ENCODE measurements around the gene CTNND2. TPM values are rescaled to one million over a fixed set of nuclear protein-coding genes. Genes with fewer than 3 reads are reported as not detected.

Gene CTNND2
- total and polyA plus RNA-seq, 10 of the 15 experiments (the other 5 are each of a cell fraction or from before 2014, with no cell fraction given): 0.02 to 0.16 (median 0.04) TPM; not detected in 7

DNA sequence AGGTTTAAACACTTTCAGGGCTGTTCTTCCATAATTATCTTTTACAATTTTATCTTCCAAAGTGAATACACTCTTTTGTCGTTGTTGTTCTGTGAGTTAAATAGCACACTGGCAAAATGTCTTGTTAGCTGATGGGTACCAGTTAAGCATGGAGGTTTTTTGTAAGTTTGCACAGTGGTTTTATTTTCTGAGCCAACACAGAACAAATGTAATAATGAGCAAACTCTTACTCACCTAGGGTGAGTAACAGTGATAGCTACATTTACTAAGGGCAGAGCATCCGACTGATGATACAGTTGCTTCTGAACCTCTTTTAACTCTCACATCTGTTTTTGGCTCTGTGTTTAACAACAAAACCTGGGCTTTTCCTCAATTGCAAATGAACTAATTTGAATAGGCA lies 103.2 kb downstream of the CTNND2 start (continued):
- TF ChIP-seq, protein P1, sequence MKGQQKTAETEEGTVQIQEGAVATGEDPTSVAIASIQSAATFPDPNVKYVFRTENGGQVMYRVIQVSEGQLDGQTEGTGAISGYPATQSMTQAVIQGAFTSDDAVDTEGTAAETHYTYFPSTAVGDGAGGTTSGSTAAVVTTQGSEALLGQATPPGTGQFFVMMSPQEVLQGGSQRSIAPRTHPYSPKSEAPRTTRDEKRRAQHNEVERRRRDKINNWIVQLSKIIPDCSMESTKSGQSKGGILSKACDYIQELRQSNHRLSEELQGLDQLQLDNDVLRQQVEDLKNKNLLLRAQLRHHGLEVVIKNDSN (IDR thresholded peaks at IDR 0.05; ENCODE audit: borderline replicate concordance, extremely low read length, insufficient read depth, low read depth, low read length): no peak

DNA sequence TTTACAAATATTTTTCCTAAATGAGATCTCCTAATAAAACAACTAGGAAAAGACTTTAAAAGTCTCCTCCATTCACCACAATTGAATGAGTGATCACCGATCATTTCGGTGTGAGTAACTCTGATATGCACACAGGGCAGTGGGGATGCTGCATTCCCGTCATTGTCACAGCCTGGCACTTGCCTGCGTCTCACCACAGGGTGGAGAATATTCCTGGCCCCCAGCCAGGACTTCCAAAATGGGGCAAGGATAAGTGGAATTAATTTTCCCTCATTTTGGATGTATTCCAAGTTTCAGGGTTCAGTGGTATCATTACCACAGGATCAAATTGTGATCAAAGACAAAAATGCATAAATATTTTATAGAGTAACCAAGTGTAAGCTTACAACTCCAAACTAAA lies 107.1 kb downstream of the CTNND2 start:
- Histone ChIP-seq H3K36me3 (ENCODE audit: control insufficient read depth in 2 of 2, insufficient read depth in 2 of 2, low read length in 1 of 2) (no peaks in the 10 kb centered on the region), H3K27me3 (replicated peaks in 1 of 2; ENCODE audit: control insufficient read depth in 2 of 2, insufficient read depth in 2 of 2, low read length in 1 of 2) (no peaks in the 10 kb centered on the region), H3K27ac (ENCODE audit: control insufficient read depth, insufficient read depth) (no peak overlapping the region), H3K9me3 (replicated peaks; ENCODE audit: control insufficient read depth, insufficient read depth, low read length) (no peaks in the 10 kb centered on the region), H3K4me1 (ENCODE audit: control insufficient read depth, insufficient read depth, low read length) (no peaks in the 10 kb centered on the region), H3K4me3 (no peak overlapping the region), H4K20me1 (ENCODE audit: control insufficient read depth, insufficient read depth) (no peaks in the 10 kb centered on the region), H2AFZ (ENCODE audit: control insufficient read depth, low read depth, low read length) (no peak overlapping the region), H3K9ac (ENCODE audit: control insufficient read depth, insufficient read depth, low read length) (no peak overlapping the region), H3K79me2 (ENCODE audit: control insufficient read depth, insufficient read depth, low read length) (no peaks in the 10 kb centered on the region), H3K4me2 (ENCODE audit: control insufficient read depth, insufficient read depth) (no peak overlapping the region)
- 23% methylated on average over 4 of the region's 4 CpGs for WGBS (ENCODE audit: insufficient coverage, insufficient replicate concordance, low lambda C conversion rate, missing lambda C conversion rate)
- intact Hi-C loops (cut with micrococcal nuclease; ENCODE audit: unreplicated experiment): no loop called here
- in situ Hi-C loops (cut with MboI): no loop called here
- ChIA-PET RAD21 (ENCODE audit: unreplicated experiment) (no interaction called here), CTCF (no interaction called here), SMC1A (ENCODE audit: uncharacterized antibody, unreplicated experiment) (no interaction called here), POLR2A (no interaction called here)
- ATAC-seq (no peak), DNase-seq (ENCODE audit: low read depth, low spot score) (no peak), FAIRE-seq (no peak)
- TF ChIP-seq, protein P2, sequence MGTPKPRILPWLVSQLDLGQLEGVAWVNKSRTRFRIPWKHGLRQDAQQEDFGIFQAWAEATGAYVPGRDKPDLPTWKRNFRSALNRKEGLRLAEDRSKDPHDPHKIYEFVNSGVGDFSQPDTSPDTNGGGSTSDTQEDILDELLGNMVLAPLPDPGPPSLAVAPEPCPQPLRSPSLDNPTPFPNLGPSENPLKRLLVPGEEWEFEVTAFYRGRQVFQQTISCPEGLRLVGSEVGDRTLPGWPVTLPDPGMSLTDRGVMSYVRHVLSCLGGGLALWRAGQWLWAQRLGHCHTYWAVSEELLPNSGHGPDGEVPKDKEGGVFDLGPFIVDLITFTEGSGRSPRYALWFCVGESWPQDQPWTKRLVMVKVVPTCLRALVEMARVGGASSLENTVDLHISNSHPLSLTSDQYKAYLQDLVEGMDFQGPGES (IDR thresholded peaks at IDR 0.05): no peak
- BruUV-seq (replicated peaks): no TSS peak

DNA sequence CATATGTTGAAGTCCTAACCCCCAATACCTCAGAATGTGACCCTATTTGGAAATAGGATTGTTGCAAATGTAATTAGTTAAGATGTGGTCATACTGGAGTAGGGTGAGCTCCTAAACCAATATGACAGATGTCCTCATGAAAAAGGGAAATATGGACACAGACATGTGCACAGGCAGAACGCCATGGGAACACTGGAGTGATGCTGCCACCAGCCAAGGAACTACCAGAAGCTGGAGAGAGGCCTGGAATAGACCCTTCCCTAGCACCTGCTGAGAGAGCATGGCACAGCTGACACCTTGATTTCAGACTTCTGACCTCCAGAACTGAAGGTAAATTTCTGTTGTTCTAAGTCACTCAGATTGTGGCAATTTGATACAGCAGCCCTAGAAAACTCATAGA lies 110.8 kb downstream of the CTNND2 start:
- BruUV-seq (replicated peaks): no TSS peak
- H3K36me3 ChIP-seq (ENCODE audit: control insufficient read depth in 2 of 2, insufficient read depth in 2 of 2, low read length in 1 of 2): no peaks in the 10 kb centered on the region
- ATAC-seq: no peak
- H3K27me3 ChIP-seq (replicated peaks in 1 of 2; ENCODE audit: control insufficient read depth in 2 of 2, insufficient read depth in 2 of 2, low read length in 1 of 2): no peaks in the 10 kb centered on the region
- H3K9me3 ChIP-seq (replicated peaks; ENCODE audit: control insufficient read depth, insufficient read depth, low read length): no peaks in the 10 kb centered on the region
- no peaks in the 10 kb centered on the region for H3K79me2 ChIP-seq (ENCODE audit: control insufficient read depth, insufficient read depth, low read length)
- H3K9ac ChIP-seq (ENCODE audit: control insufficient read depth, insufficient read depth, low read length): no peak overlapping the region
- no peak overlapping the region for H2AFZ ChIP-seq (ENCODE audit: control insufficient read depth, low read depth, low read length)
- H3K4me2 ChIP-seq (ENCODE audit: control insufficient read depth, insufficient read depth): no peak overlapping the region
- ChIA-PET POLR2A (no interaction called here), SMC1A (ENCODE audit: uncharacterized antibody, unreplicated experiment) (no interaction called here), RAD21 (ENCODE audit: unreplicated experiment) (no interaction called here), CTCF (no interaction called here)
- no peak for FAIRE-seq
- no peaks in the 10 kb centered on the region for H3K4me1 ChIP-seq (ENCODE audit: control insufficient read depth, insufficient read depth, low read length)
- TF ChIP-seq YBX1 (IDR thresholded peaks at IDR 0.05) (no peak), MEF2B (IDR thresholded peaks at IDR 0.05; ENCODE audit: partially characterized antibody, poor library complexity, severe bottlenecking) (no peak)
- TF ChIP-seq, protein P3, sequence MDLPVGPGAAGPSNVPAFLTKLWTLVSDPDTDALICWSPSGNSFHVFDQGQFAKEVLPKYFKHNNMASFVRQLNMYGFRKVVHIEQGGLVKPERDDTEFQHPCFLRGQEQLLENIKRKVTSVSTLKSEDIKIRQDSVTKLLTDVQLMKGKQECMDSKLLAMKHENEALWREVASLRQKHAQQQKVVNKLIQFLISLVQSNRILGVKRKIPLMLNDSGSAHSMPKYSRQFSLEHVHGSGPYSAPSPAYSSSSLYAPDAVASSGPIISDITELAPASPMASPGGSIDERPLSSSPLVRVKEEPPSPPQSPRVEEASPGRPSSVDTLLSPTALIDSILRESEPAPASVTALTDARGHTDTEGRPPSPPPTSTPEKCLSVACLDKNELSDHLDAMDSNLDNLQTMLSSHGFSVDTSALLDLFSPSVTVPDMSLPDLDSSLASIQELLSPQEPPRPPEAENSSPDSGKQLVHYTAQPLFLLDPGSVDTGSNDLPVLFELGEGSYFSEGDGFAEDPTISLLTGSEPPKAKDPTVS (IDR thresholded peaks at IDR 0.05; ENCODE audit: low read depth, low read length): no peak
- intact Hi-C loops (cut with micrococcal nuclease; ENCODE audit: unreplicated experiment): no loop called here
- no peak overlapping the region for H3K27ac ChIP-seq (ENCODE audit: control insufficient read depth, insufficient read depth)
- no peaks in the 10 kb centered on the region for H4K20me1 ChIP-seq (ENCODE audit: control insufficient read depth, insufficient read depth)
- in situ Hi-C loops (cut with MboI): no loop called here
- no peak overlapping the region for H3K4me3 ChIP-seq
- 0% methylated on average over 1 of the region's 1 CpG for WGBS (ENCODE audit: insufficient coverage, insufficient replicate concordance, low lambda C conversion rate, missing lambda C conversion rate)
- no peak for DNase-seq (ENCODE audit: low read depth, low spot score)

All from GM12878 (cell line).